Measurements from ENCODE around the gene UBE2G1. TPM values are rescaled to one million over a fixed set of nuclear protein-coding genes. Genes with fewer than 3 reads are reported as not detected.
"Not testable (repeated sequence)": the region's sequence is repeated elsewhere in the genome, so short reads cannot be mapped to it uniquely, and the experiment has no call there.

The UBE2G1 gene
- total RNA-seq, 2 donors from 2014 or later = 26.7 to 29.3 TPM

DNA sequence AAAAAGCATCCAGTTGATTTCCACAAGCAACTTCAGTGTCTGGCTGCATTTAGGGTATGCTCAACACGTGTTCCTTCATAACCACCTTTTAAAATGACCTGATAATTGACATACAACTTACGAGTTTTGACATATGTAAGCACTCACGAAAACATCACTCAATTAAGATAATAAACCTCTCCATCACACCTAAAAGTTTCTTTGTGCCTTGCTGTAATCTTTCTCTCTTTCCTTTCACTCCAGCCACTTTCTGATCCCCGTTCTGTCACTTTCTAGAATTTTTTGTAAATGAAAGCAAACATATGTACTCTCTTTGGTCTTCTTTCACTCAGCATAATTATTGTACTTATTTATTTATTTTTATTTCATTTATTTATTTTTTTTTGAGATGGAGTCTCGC is 20.7 kb upstream of the UBE2G1 start:
- TF ChIP-seq, protein P1, sequence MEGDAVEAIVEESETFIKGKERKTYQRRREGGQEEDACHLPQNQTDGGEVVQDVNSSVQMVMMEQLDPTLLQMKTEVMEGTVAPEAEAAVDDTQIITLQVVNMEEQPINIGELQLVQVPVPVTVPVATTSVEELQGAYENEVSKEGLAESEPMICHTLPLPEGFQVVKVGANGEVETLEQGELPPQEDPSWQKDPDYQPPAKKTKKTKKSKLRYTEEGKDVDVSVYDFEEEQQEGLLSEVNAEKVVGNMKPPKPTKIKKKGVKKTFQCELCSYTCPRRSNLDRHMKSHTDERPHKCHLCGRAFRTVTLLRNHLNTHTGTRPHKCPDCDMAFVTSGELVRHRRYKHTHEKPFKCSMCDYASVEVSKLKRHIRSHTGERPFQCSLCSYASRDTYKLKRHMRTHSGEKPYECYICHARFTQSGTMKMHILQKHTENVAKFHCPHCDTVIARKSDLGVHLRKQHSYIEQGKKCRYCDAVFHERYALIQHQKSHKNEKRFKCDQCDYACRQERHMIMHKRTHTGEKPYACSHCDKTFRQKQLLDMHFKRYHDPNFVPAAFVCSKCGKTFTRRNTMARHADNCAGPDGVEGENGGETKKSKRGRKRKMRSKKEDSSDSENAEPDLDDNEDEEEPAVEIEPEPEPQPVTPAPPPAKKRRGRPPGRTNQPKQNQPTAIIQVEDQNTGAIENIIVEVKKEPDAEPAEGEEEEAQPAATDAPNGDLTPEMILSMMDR (IDR thresholded peaks at IDR 0.05) = no peak
- TF ChIP-seq POLR2A (IDR thresholded peaks at IDR 0.05) = no peak
- no peaks in the 10 kb centered on the region for H3K4me1 ChIP-seq
- H3K36me3 ChIP-seq (replicated peaks in 1 of 2; ENCODE audit: insufficient read depth in 1 of 2, low read depth in 2 of 2) = no peaks in the 10 kb centered on the region
- no peak overlapping the region for H3K4me3 ChIP-seq
- WGBS, 2 donors = 85 to 91% methylated on average over 5 of the region's 5 CpGs
- H3K27me3 ChIP-seq = no peaks in the 10 kb centered on the region
- intact Hi-C loops (cut with DNase I) = no loop called here
- ATAC-seq (no peak), DNase-seq (no peak)
- no peaks in the 10 kb centered on the region for H3K9me3 ChIP-seq
- H3K27ac ChIP-seq = no peak overlapping the region

DNA sequence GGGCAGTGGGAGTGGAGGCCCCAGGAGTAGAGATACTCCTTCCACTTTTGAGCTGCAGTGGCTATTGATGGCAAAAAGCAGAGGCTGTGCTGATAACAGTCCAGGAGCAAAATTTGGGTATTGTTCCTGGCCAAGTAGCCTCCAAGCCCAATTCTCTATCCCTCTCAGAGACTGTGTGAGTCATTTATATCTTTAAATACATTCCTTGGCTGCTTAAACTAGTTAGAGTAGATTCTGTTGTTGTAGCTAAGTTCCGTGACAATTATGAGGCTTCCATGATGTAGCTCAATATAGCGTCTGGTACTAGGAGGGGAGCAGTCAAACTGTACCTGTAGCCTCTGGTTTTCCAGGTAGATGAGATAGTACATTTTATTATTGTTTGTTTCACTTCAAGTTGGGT is 19.9 kb upstream of the UBE2G1 start:
- Histone ChIP-seq H3K27me3 (no peaks in the 10 kb centered on the region), H3K4me3 (no peak overlapping the region), H3K27ac (no peak overlapping the region), H3K4me1 (no peaks in the 10 kb centered on the region), H3K9me3 (no peaks in the 10 kb centered on the region), H3K36me3 (replicated peaks in 1 of 2; ENCODE audit: insufficient read depth in 1 of 2, low read depth in 2 of 2) (no peaks in the 10 kb centered on the region)
- no peak for DNase-seq
- ATAC-seq = no peak
- no peak for TF ChIP-seq POLR2A (IDR thresholded peaks at IDR 0.05)
- TF ChIP-seq, protein P1 (IDR thresholded peaks at IDR 0.05) = no peak
- intact Hi-C loops (cut with DNase I) = no loop called here
- 86 to 95% methylated on average over 2 of the region's 2 CpGs for WGBS, 2 donors

DNA sequence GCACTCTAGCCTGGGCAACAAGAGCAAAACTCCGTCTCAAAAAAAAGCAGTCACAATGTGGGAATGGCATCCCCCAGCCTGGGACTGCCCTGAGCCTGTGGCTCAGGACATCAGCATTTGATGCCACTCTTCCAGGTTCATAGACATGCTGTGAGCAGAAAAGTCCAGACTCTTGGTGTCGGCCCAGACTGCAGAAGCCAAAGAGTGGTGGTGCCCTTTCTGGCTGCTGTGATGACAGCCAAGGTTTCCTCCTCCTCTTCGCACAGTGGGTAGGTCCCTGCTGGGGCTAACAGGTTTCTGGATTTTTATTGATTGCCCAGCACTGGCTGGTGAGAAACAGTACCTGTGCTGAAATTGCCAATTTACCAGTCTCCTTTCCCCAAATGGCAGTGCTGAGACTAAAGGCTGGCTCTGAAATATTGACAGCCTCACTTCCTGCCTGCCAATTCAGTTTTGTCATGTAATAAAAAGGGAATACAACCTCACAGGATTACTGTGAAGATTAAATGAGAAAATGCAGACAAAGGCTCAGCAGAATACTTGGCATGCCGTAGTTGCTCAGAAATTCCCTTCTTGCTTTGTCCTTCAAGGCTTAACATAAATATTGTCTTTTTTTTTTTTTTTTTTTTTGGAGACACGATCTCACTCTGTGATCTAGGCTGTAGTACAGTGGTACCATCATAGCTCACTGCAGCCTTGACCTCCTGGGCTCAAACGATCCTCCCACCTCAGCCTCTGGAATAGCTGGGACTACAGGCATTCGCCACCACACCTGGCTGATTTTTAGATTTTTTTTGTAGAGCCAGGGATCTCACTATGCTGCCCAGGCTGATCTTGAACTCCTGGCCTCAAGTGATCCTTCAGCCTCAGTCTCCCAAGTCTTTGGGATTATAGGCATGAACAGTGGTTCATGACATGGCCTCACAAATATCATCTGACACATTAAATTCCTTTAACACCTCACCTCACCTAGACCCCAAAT is 15.5 kb upstream of the UBE2G1 start:
- no peak overlapping the region for H3K27ac ChIP-seq
- no peak for ATAC-seq
- no peak for DNase-seq
- H3K9me3 ChIP-seq = no peaks in the 10 kb centered on the region
- 67 to 76% methylated on average over 5 to 7 of the region's 7 CpGs for WGBS, 2 donors
- H3K4me1 ChIP-seq = no peaks in the 10 kb centered on the region
- no peak overlapping the region for H3K4me3 ChIP-seq
- no peaks in the 10 kb centered on the region for H3K36me3 ChIP-seq (replicated peaks in 1 of 2; ENCODE audit: insufficient read depth in 1 of 2, low read depth in 2 of 2)
- H3K27me3 ChIP-seq = no peaks in the 10 kb centered on the region
- TF ChIP-seq, protein P1 (IDR thresholded peaks at IDR 0.05) = no peak
- TF ChIP-seq POLR2A (IDR thresholded peaks at IDR 0.05) = no peak
- intact Hi-C loops (cut with DNase I) = no loop called here

DNA sequence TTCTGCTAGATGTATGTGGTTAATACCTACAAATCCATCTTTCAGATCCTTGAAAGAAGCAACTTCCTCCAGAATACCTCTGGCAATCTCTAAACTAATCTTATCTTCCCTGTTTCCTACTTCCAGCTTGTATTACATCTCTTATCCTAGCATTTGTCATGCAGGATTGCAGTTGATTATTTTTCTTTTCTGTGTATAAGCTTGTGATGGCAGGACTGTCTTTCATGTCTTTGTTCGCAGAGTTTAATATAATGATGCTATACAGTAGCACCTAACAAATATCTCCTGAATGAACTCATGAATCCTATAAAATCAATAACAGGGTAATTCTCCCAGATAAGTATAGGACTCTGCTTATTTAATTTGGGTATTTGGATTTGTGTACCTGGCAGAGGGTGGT is 12.2 kb upstream of the UBE2G1 start:
- no peak overlapping the region for H3K4me3 ChIP-seq
- DNase-seq (no peak), ATAC-seq (no peak)
- no peaks in the 10 kb centered on the region for H3K27me3 ChIP-seq
- H3K27ac ChIP-seq = no peak overlapping the region
- H3K9me3 ChIP-seq = no peaks in the 10 kb centered on the region
- WGBS, 2 donors = 96 to 100% methylated on average over 1 of the region's 1 CpG
- no peaks in the 10 kb centered on the region for H3K36me3 ChIP-seq (replicated peaks in 1 of 2; ENCODE audit: insufficient read depth in 1 of 2, low read depth in 2 of 2)
- no peak for TF ChIP-seq POLR2A (IDR thresholded peaks at IDR 0.05)
- TF ChIP-seq, protein P1 (IDR thresholded peaks at IDR 0.05) = no peak
- intact Hi-C loops (cut with DNase I) = no loop called here
- H3K4me1 ChIP-seq = no peaks in the 10 kb centered on the region

DNA sequence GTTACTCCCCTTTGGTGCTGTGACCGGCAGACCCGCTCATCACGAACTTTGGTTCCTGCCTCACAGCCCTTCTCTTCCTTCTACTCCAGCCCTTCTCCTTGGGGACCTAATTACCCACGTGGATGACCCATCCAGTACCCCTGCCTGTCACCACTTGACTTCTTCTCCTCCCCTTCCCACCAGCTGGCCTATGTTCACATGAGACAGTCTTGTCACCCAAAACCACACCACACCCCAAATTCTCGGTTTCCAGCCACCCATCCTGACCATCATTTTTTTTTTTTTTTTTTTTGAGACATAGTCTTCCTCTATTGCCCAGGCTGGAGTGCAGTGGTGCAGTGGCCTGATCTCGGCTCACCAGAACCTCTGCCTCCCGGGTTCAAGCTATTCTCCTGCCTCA is 10.8 kb upstream of the UBE2G1 start:
- DNase-seq; H3K36me3 ChIP-seq (replicated peaks in 1 of 2; ENCODE audit: insufficient read depth in 1 of 2, low read depth in 2 of 2); ATAC-seq; intact Hi-C loops (cut with DNase I); H3K4me3 ChIP-seq; H3K27me3 ChIP-seq; H3K27ac ChIP-seq; H3K9me3 ChIP-seq; H3K4me1 ChIP-seq: not testable (repeated sequence)
- WGBS, 2 donors = 75 to 82% methylated on average over 7 of the region's 7 CpGs

DNA sequence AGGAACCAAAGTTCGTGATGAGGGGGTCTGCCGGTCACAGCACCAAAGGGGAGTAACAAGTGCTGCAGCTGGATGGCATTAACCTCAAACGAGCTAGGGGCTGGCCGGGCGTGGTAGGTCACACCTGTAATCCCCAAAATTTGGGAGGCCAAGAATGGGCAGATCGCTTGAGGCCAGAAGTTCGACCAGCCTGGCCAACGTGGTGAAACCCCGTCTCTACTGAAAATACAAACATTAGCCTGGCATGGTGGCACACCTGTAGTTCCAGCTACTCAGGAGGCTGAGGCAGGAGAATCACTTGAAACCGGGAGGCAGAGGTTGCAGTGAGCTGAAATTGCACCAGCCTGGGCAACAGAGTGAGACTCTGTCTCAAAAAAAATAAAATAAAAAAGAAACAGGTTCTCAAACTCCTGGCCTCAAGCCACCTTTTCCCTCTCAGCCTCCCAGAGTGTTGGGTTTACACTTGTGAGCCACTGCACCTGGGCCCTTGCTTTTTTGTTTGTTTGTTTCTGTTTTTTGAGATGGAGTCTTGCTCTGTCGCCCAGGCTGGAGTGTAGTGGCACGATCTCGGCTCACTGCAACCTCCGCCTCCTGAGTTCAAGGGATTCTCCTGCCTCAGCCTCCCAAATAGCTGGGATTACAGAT is 9.4 kb upstream of the UBE2G1 start:
- H3K27ac ChIP-seq; H3K36me3 ChIP-seq (replicated peaks in 1 of 2; ENCODE audit: insufficient read depth in 1 of 2, low read depth in 2 of 2); H3K27me3 ChIP-seq; DNase-seq; H3K9me3 ChIP-seq; ATAC-seq; H3K4me1 ChIP-seq; H3K4me3 ChIP-seq; intact Hi-C loops (cut with DNase I): not testable (repeated sequence)
- 77 to 78% methylated on average over 14 of the region's 14 CpGs for WGBS, 2 donors

All from body of pancreas (tissue), 4 donors.